ENCODE measurements around the gene MFF.
"Not testable (repeated sequence)": the region's sequence is repeated elsewhere in the genome, so short reads cannot be mapped to it uniquely, and the experiment has no call there.

The MFF gene

GRCh38 chr2:227337442-227337841 lies 12.4 kb downstream of the MFF start:
- no peak for DNase-seq (ENCODE audit: low spot score)

GRCh38 chr2:227339098-227339599 lies 14.1 kb downstream of the MFF start:
- DNase-seq (ENCODE audit: low spot score): no peak

GRCh38 chr2:227340106-227340505 lies 15.1 kb downstream of the MFF start:
- DNase-seq (ENCODE audit: low spot score): no peak

GRCh38 chr2:227341553-227341952 lies 16.5 kb downstream of the MFF start:
- DNase-seq (ENCODE audit: low spot score): no peak

GRCh38 chr2:227344231-227344630 lies 19.2 kb downstream of the MFF start:
- no peak for DNase-seq (ENCODE audit: low spot score)

- no peak for DNase-seq (ENCODE audit: low spot score)
Measured at GRCh38 chr2:227347117-227347516, 22.1 kb downstream of the MFF start.

GRCh38 chr2:227348324-227348723 lies 23.3 kb downstream of the MFF start:
- no peak for DNase-seq (ENCODE audit: low spot score)

GRCh38 chr2:227349989-227350612 lies 25.1 kb downstream of the MFF start:
- no peak for DNase-seq (ENCODE audit: low spot score)

- no peak for DNase-seq (ENCODE audit: low spot score)
Measured at GRCh38 chr2:227351639-227352038, 26.6 kb downstream of the MFF start.

- no peak for DNase-seq (ENCODE audit: low spot score)
Measured at GRCh38 chr2:227360351-227360750, 35.3 kb downstream of the MFF start.

- DNase-seq (ENCODE audit: low spot score): peak; percentile 13
Measured at GRCh38 chr2:227363756-227364155, 38.7 kb downstream of the MFF start.

GRCh38 chr2:227364585-227365263 lies 39.7 kb downstream of the MFF start:
- DNase-seq (ENCODE audit: low spot score): not testable (repeated sequence)

GRCh38 chr2:227365833-227366232 lies 40.8 kb downstream of the MFF start:
- no peak for DNase-seq (ENCODE audit: low spot score)

- no peak for DNase-seq (ENCODE audit: low spot score)
Measured at GRCh38 chr2:227366769-227367426, 41.8 kb downstream of the MFF start.

- DNase-seq (ENCODE audit: low spot score): no peak
Measured at GRCh38 chr2:227367427-227367795, 42.4 kb downstream of the MFF start.

GRCh38 chr2:227368574-227368973 lies 43.5 kb downstream of the MFF start:
- DNase-seq (ENCODE audit: low spot score): no peak

GRCh38 chr2:227370092-227370491 lies 45.0 kb downstream of the MFF start:
- no peak for DNase-seq (ENCODE audit: low spot score)

GRCh38 chr2:227370791-227371312 lies 45.8 kb downstream of the MFF start:
- DNase-seq (ENCODE audit: low spot score): no peak

GRCh38 chr2:227373389-227373788 lies 48.3 kb downstream of the MFF start:
- no peak for DNase-seq (ENCODE audit: low spot score)

GRCh38 chr2:227374158-227374557 lies 49.1 kb downstream of the MFF start:
- peak; percentile 16 for DNase-seq (ENCODE audit: low spot score)

- DNase-seq (ENCODE audit: low spot score): no peak
Measured at GRCh38 chr2:227376656-227377396, 51.8 kb downstream of the MFF start.
